DOHH2 (cell line): ENCODE results near the gene SUN2.
A peak's percentile ranks its signal among the peaks of the same experiment; 100 is the strongest.

Experiments used
- H3F3A ChIP-seq: fragments of 200-600 bp; sonication (generic), shearing (Covaris generic); 2 replicates; pipeline ENCODE4 v1.6.0; 2016; ENCODE audit warnings: antibody characterized with exemption, mild to moderate bottlenecking; ENCODE audit not compliant: control insufficient read depth, insufficient read depth
- H3K27ac ChIP-seq: fragments of 200-600 bp; sonication (generic); 2 replicates; pipeline ENCODE4 v1.5.1; 2014; ENCODE audit warnings: low read depth, mild to moderate bottlenecking, low read length, moderate library complexity
- H3K27me3 ChIP-seq: fragments of 200-600 bp; sonication (generic); 2 replicates; pipeline ENCODE4 v1.6.1; 2014; ENCODE audit warnings: mild to moderate bottlenecking, low read length, mixed read lengths; ENCODE audit not compliant: control insufficient read depth
- H3K36me3 ChIP-seq: fragments of 200-600 bp; sonication (generic); 2 replicates; pipeline ENCODE4 v1.6.1; 2014; ENCODE audit warnings: mild to moderate bottlenecking, low read length, moderate library complexity, mixed read lengths; ENCODE audit not compliant: control insufficient read depth
- H3K4me1 ChIP-seq: fragments of 200-600 bp; sonication (generic); 2 replicates; pipeline ENCODE4 v1.6.1; 2014; ENCODE audit warnings: mild to moderate bottlenecking, low read length, mixed read lengths; ENCODE audit not compliant: control insufficient read depth
- H3K4me2 ChIP-seq: fragments of 200-600 bp; sonication (generic); 2 replicates; pipeline ENCODE4 v1.6.0; 2014; ENCODE audit warnings: mild to moderate bottlenecking, low read length, moderate library complexity
- H3K4me3 ChIP-seq: fragments of 200-600 bp; sonication (generic); 2 replicates; pipeline ENCODE4 v1.5.1; 2014; ENCODE audit warnings: mild to moderate bottlenecking, low read length, mixed read lengths
- H3K79me2 ChIP-seq: fragments of 200-600 bp; sonication (generic); 2 replicates; pipeline ENCODE4 v1.6.1; 2014; ENCODE audit warnings: mild to moderate bottlenecking, low read length, mixed read lengths; ENCODE audit not compliant: control insufficient read depth
- H3K9me2 ChIP-seq: fragments of 200-600 bp; sonication (generic); replicated peaks from 2 replicates; pipeline ENCODE4 v1.6.1; 2014; ENCODE audit warnings: mild to moderate bottlenecking, low read length, mixed read lengths; ENCODE audit not compliant: control insufficient read depth
- H3K9me3 ChIP-seq: fragments of 200-600 bp; sonication (generic); 2 replicates; pipeline ENCODE4 v1.6.1; 2014; ENCODE audit warnings: antibody characterized with exemption, low read length, mixed read lengths; ENCODE audit not compliant: control insufficient read depth, insufficient read depth
- H4K20me1 ChIP-seq: fragments of 200-600 bp; sonication (generic); 2 replicates; pipeline ENCODE4 v1.6.0; 2014; ENCODE audit warnings: low read depth, mild to moderate bottlenecking, antibody characterized with exemption, low read length, moderate library complexity; ENCODE audit not compliant: control insufficient read depth, insufficient read depth
- EZH2phosphoT487 ChIP-seq: fragments of 200-600 bp; sonication (generic); IDR thresholded peaks from 2 replicates; pipeline ENCODE4 v1.6.1; 2017; ENCODE audit warnings: borderline replicate concordance, mild to moderate bottlenecking, antibody characterized with exemption, low read length, moderate library complexity, mixed read lengths
- TF ChIP-seq, protein P1 (sequence below): fragments of 200-600 bp; sonication (generic); IDR thresholded peaks from one replicate; pipeline ENCODE4 v1.5.1; 2014; ENCODE audit warnings: antibody characterized with exemption, mild to moderate bottlenecking, low read depth, low read length; ENCODE audit not compliant: poor library complexity, severe bottlenecking

The SUN2 gene

GRCh38 chr22:38760477-38761201 lies 4.8 kb upstream of the SUN2 start:
- Histone ChIP-seq H3K36me3 (0 out of 2 replicates have a peak, but pooled peaks cover 2% of the 10 kb centered on the region), H3K9me2 (no peaks in the 10 kb centered on the region), H3K4me3 (no peak overlapping the region), H3K79me2 (0 out of 2 replicates have a peak, but pooled peaks cover 2% of the 10 kb centered on the region), H3K4me2 (no peak overlapping the region), H3F3A (no peaks in the 10 kb centered on the region), H4K20me1 (no peaks in the 10 kb centered on the region), H3K4me1 (peaks cover 15% of the 10 kb centered on the region), H3K9me3 (no peaks in the 10 kb centered on the region), H3K27ac (no peak overlapping the region), H3K27me3 (no peaks in the 10 kb centered on the region)
- TF ChIP-seq EZH2phosphoT487, result no peak
- TF ChIP-seq, protein P1, sequence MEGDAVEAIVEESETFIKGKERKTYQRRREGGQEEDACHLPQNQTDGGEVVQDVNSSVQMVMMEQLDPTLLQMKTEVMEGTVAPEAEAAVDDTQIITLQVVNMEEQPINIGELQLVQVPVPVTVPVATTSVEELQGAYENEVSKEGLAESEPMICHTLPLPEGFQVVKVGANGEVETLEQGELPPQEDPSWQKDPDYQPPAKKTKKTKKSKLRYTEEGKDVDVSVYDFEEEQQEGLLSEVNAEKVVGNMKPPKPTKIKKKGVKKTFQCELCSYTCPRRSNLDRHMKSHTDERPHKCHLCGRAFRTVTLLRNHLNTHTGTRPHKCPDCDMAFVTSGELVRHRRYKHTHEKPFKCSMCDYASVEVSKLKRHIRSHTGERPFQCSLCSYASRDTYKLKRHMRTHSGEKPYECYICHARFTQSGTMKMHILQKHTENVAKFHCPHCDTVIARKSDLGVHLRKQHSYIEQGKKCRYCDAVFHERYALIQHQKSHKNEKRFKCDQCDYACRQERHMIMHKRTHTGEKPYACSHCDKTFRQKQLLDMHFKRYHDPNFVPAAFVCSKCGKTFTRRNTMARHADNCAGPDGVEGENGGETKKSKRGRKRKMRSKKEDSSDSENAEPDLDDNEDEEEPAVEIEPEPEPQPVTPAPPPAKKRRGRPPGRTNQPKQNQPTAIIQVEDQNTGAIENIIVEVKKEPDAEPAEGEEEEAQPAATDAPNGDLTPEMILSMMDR, result no peak

DNA sequence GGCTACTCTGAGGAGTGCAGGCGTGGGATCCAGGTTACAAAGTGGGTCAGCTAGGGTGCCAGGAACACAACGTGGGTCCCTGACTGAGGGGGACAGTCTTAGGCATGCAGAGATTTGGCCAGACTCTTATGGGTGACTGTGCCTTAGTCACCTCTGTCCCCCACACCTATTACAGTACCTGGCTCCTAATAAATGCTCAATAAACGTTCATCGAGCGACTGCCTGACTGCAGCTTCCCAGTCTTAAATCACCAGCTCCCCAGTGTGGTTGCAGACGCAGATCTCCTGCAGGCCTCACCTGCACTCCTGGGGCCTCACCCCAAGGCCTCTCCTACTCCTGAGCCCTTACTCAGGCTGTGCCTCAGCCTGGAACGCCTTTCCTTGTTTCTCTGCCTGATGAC lies 3.2 kb upstream of the SUN2 start:
- TF ChIP-seq, protein P1, result no peak
- TF ChIP-seq EZH2phosphoT487, result no peak
- no peak overlapping the region for H3K4me3 ChIP-seq
- H3K36me3 ChIP-seq, result peaks cover 9% of the 10 kb centered on the region
- H3K27me3 ChIP-seq, result no peaks in the 10 kb centered on the region
- no peak overlapping the region for H3K27ac ChIP-seq
- 0 out of 2 replicates have a peak, but pooled peaks cover 3% of the 10 kb centered on the region for H4K20me1 ChIP-seq
- H3K9me3 ChIP-seq, result no peaks in the 10 kb centered on the region
- H3K79me2 ChIP-seq, result peaks cover 17% of the 10 kb centered on the region
- H3K4me2 ChIP-seq, result no peak overlapping the region
- H3K4me1 ChIP-seq, result peaks cover 23% of the 10 kb centered on the region
- H3F3A ChIP-seq, result peaks cover 6% of the 10 kb centered on the region
- H3K9me2 ChIP-seq, result no peaks in the 10 kb centered on the region

GRCh38 chr22:38758276-38758945 lies 2.6 kb upstream of the SUN2 start:
- no peak overlapping the region for H3K4me3 ChIP-seq
- H3K79me2 ChIP-seq, result peaks cover 23% of the 10 kb centered on the region
- peaks cover 29% of the 10 kb centered on the region for H3K4me1 ChIP-seq
- H3K9me3 ChIP-seq, result no peaks in the 10 kb centered on the region
- no peaks in the 10 kb centered on the region for H3K27me3 ChIP-seq
- no peak for TF ChIP-seq EZH2phosphoT487
- TF ChIP-seq, protein P1, result no peak
- peaks cover 15% of the 10 kb centered on the region for H3K36me3 ChIP-seq
- peak overlapping the region; percentile 13; the same call in 1 of the 2 replicates for H3K4me2 ChIP-seq
- 0 out of 2 replicates have a peak, but pooled peaks cover 3% of the 10 kb centered on the region for H4K20me1 ChIP-seq
- H3K9me2 ChIP-seq, result no peaks in the 10 kb centered on the region
- peaks cover 8% of the 10 kb centered on the region for H3F3A ChIP-seq
- H3K27ac ChIP-seq, result no peak overlapping the region
